K562 (cell line): ENCODE data around the gene MAP3K6. TPM values are rescaled to one million over a fixed set of nuclear protein-coding genes. Genes with fewer than 3 reads are reported as not detected.
A peak's percentile ranks its signal among the peaks of the same experiment; 100 is the strongest.

Source experiments
- ATAC-seq: fragments of 200-7000 bp; cut with Tn5 transposase; 3 replicates; pipeline ENCODE4 v1.9.1; 2020; ENCODE audit warnings: moderate library complexity
- BruUV-seq: library from RNA; stranded (reverse); fragments of 400-500 nt; replicated peaks from 2 replicates; lab custom pipeline; 2021; lab: Mats Ljungman, UMichigan
- CTCF ChIA-PET: fragments of 300-600 bp; formaldehyde crosslinking; extraction: SDS; loops from one replicate; lab custom pipeline; 2021; ENCODE audit warnings: low intra/inter-chr PET ratio; lab: Yijun Ruan, JAX
- POLR2A ChIA-PET: fragments of 300-600, 350-650 bp; sonication (Branson Sonifier 250); formaldehyde crosslinking; extraction: SDS; loops from one replicate; lab custom pipeline; 2021; ENCODE audit warnings: antibody characterized with exemption, inconsistent platforms; lab: Yijun Ruan, JAX
- DNase-seq, 4 experiments: peaks; one replicate each; pipeline versions ENCODE4 v3.0.0 to v3.0.0-alpha.2; 2011 to 2018; ENCODE audit warnings: low spot score in 3 of 4, mixed read lengths in 3 of 4; ENCODE audit errors: extremely low read depth in 1 of 4
- FAIRE-seq: peaks from 2 replicates; lab custom pipeline; 2011; peaks lifted over from hg19 to GRCh38; lab: Jason Lieb, UNC
- H2AFZ ChIP-seq: 2 replicates; pipeline ENCODE4 v1.6.0; 2011; ENCODE audit warnings: low read depth, low read length, control low read depth, inconsistent platforms
- H3K27ac ChIP-seq: fragments of 200-600 bp; 3 replicates; pipeline ENCODE4 v1.8.0; 2011; ENCODE audit warnings: low read depth, mild to moderate bottlenecking, control low read depth, inconsistent platforms, low read length, moderate library complexity, mixed read lengths; ENCODE audit errors: extremely low read depth
- H3K27me3 ChIP-seq, 2 experiments: fragments of 300-600 bp in 1 of 2; 2 replicates in 1 of 2; 3 replicates in 1 of 2; pipeline versions ENCODE4 v1.6.0 to v1.8.0; 2011; ENCODE audit warnings: inconsistent platforms in 2 of 2, low read length in 2 of 2, mild to moderate bottlenecking in 1 of 2, mixed read lengths in 1 of 2, moderate library complexity in 1 of 2; ENCODE audit not compliant: control insufficient read depth in 2 of 2, insufficient read depth in 2 of 2
- H3K36me3 ChIP-seq: fragments of 300-600 bp; 3 replicates; pipeline ENCODE4 v1.8.0; 2011; ENCODE audit warnings: mild to moderate bottlenecking, low read length, inconsistent platforms; ENCODE audit not compliant: control insufficient read depth, insufficient read depth
- H3K4me1 ChIP-seq, 2 experiments: fragments of 200-600 bp in 1 of 2; replicated peaks in 1 of 2; 2 replicates in 1 of 2; 3 replicates in 1 of 2; pipeline versions ENCODE4 v1.5.1 to v1.8.0; 2011; ENCODE audit warnings: inconsistent platforms in 2 of 2, low read length in 2 of 2, mild to moderate bottlenecking in 1 of 2, mixed read lengths in 1 of 2, moderate library complexity in 1 of 2; ENCODE audit not compliant: control insufficient read depth in 2 of 2, insufficient read depth in 2 of 2
- H3K4me2 ChIP-seq: 2 replicates; pipeline ENCODE4 v1.6.1; 2011; ENCODE audit warnings: low read length, control low read depth, inconsistent platforms, mixed read lengths; ENCODE audit not compliant: insufficient read depth
- H3K4me3 ChIP-seq: fragments of 200-600 bp; sonication (generic), shearing (Covaris generic); 2 replicates; pipeline ENCODE4 v1.5.1; 2016; ENCODE audit warnings: control low read depth, inconsistent platforms
- H3K79me2 ChIP-seq: fragments of 200-600 bp; 3 replicates; pipeline ENCODE4 v1.8.0; 2011; ENCODE audit warnings: low read length, inconsistent platforms; ENCODE audit not compliant: control insufficient read depth, insufficient read depth
- H3K9ac ChIP-seq, 2 experiments: 2 replicates each; pipeline versions ENCODE4 v1.6.0 to v1.6.1; 2011; ENCODE audit warnings: low read depth in 2 of 2, low read length in 2 of 2, control low read depth in 1 of 2, inconsistent platforms in 1 of 2, mild to moderate bottlenecking in 1 of 2, mixed read lengths in 1 of 2; ENCODE audit not compliant: insufficient read depth in 1 of 2
- H3K9me1 ChIP-seq: one replicate; pipeline ENCODE4 v1.6.0; 2011; ENCODE audit warnings: inconsistent platforms, mild to moderate bottlenecking, low read length, moderate library complexity; ENCODE audit not compliant: control insufficient read depth, insufficient read depth
- H3K9me3 ChIP-seq: replicated peaks from 2 replicates; pipeline ENCODE4 v1.5.1; 2011; ENCODE audit warnings: low read depth, low read length, inconsistent platforms; ENCODE audit not compliant: control insufficient read depth, insufficient read depth
- H4K20me1 ChIP-seq: replicated peaks from 2 replicates; pipeline ENCODE4 v1.6.1; 2011; ENCODE audit warnings: low read length, inconsistent platforms, mixed read lengths; ENCODE audit not compliant: control insufficient read depth, insufficient read depth
- ARID2 ChIP-seq: fragments of 450-650 bp; IDR thresholded peaks from 2 replicates; pipeline ENCODE4 v1.6.1; 2017; ENCODE audit warnings: antibody characterized with exemption, mild to moderate bottlenecking
- CC2D1A ChIP-seq: fragments of 450-650 bp; IDR thresholded peaks from 2 replicates; pipeline ENCODE4 v1.6.1; 2017; ENCODE audit warnings: mild to moderate bottlenecking
- CCNT2 ChIP-seq: IDR thresholded peaks from 2 replicates; pipeline ENCODE4 v1.6.1; 2011; ENCODE audit warnings: borderline replicate concordance, low read depth, mild to moderate bottlenecking, moderate library complexity, mixed read lengths, low read length; ENCODE audit not compliant: insufficient read length; ENCODE audit errors: extremely low read depth
- DIDO1 ChIP-seq: fragments of 450-650 bp; IDR thresholded peaks from 2 replicates; pipeline ENCODE4 v1.6.1; 2016; ENCODE audit warnings: low read depth, missing biosample characterization, missing genetic modification characterization
- DPF2 ChIP-seq: fragments of 450-650 bp; IDR thresholded peaks from 2 replicates; pipeline ENCODE4 v1.6.1; 2016
- PCBP2 ChIP-seq: fragments of 200-400 bp; formaldehyde crosslinking; IDR thresholded peaks from 2 replicates; pipeline ENCODE4 v1.6.1; 2018; ENCODE audit warnings: low read length, low read depth, mild to moderate bottlenecking, moderate library complexity; ENCODE audit not compliant: poor library complexity, severe bottlenecking
- PPARD ChIP-seq: fragments of 250-450 bp; sonication (Bioruptor Pico); IDR thresholded peaks from 2 replicates; pipeline ENCODE4 v1.8.0; 2022; ENCODE audit warnings: inconsistent platforms, mild to moderate bottlenecking, moderate library complexity
- PRPF4 ChIP-seq: fragments of 200-400 bp; formaldehyde crosslinking; IDR thresholded peaks from one replicate; pipeline ENCODE4 v1.6.1; 2017; ENCODE audit warnings: low read length, low read depth, mild to moderate bottlenecking; ENCODE audit not compliant: insufficient read depth, poor library complexity, severe bottlenecking
- RB1 ChIP-seq: fragments of 450-650 bp; IDR thresholded peaks from 2 replicates; pipeline ENCODE4 v1.6.1; 2017; ENCODE audit warnings: low read depth, mild to moderate bottlenecking
- TSHZ1 ChIP-seq: fragments of 250-450 bp; sonication (Bioruptor Pico); IDR thresholded peaks from 2 replicates; pipeline ENCODE4 v1.4.0; 2020; ENCODE audit warnings: mild to moderate bottlenecking, moderate library complexity
- WGBS: fragments of 100-300 bp; shearing (Covaris generic); methylation state at CpG from one replicate; pipeline ENCODE4 v1.1.6; 2016; ENCODE audit warnings: low coverage, mixed read lengths; ENCODE audit not compliant: insufficient coverage; ENCODE audit errors: missing lambda C conversion rate; 5-methylcytosine and 5-hydroxymethylcytosine counted together
- in situ Hi-C: fragments of 300-500 bp; cut with MboI; formaldehyde crosslinking; loops from 4 replicates; pipeline ENCODE4 v1.15.0; 2018; ENCODE audit warnings: inconsistent platforms, mixed read lengths
- intact Hi-C: fragments of 100-400 bp; cut with micrococcal nuclease; formaldehyde crosslinking; loops from 2 replicates; pipeline ENCODE4 v1.14.2; 2022
- polyA plus RNA-seq, 8 experiments: library from polyadenylated mRNA; depleted of rRNA in 4 of 8; stranded (reverse) in 5 of 8; unstranded in 3 of 8; fragments of >200 nt; fragmentation: Nextera tagmentation in 2 of 8; fragmentation: Illumina TruSeq in 1 of 8; extraction: Ambion mirVana in 2 of 8; extraction: Trizol in 1 of 8; gene quantifications; 2 replicates each; pipeline versions ENCODE4 v1.2.1 to v1.2.3, GENCODE V29; 2011 to 2014; ENCODE audit warnings: inconsistent platforms in 1 of 8, missing spikeins in 1 of 8
- total RNA-seq, 7 experiments: library from RNA; depleted of rRNA in 6 of 7; stranded (reverse); fragments of >200 nt in 6 of 7; fragmentation: Illumina TruSeq in 2 of 7; extraction: Trizol in 2 of 7; gene quantifications; 2 replicates each; pipeline versions ENCODE4 v1.2.1 to v1.2.3, GENCODE V29; 2011 to 2021; ENCODE audit warnings: low replicate concordance in 1 of 7
- TF ChIP-seq, protein P1 (sequence below): sonication (generic); formaldehyde crosslinking; IDR thresholded peaks from 2 replicates; pipeline ENCODE4 v1.8.1; 2023; ENCODE audit warnings: mild to moderate bottlenecking, missing genetic modification reagents
- TF ChIP-seq, protein P2 (sequence below), 3 experiments: IDR thresholded peaks in 2 of 3; conservative IDR thresholded peaks in 1 of 3; 2 replicates each; pipeline ENCODE4 v1.5.1; 2011 to 2012; ENCODE audit warnings: low read length in 3 of 3, mild to moderate bottlenecking in 3 of 3, control low read depth in 2 of 3, improper control_type of control experiment in 1 of 3, inconsistent platforms in 1 of 3, low read depth in 1 of 3, mixed read lengths in 1 of 3, moderate library complexity in 1 of 3; ENCODE audit not compliant: insufficient read depth in 2 of 3

MAP3K6 gene
- total and polyA plus RNA-seq, 9 of the 15 experiments (the other 6 are each of a cell fraction or from before 2014, with no cell fraction given): 0.99 to 21.9 (median 7.0) TPM

- in situ Hi-C loops: no loop called here
- H2AFZ ChIP-seq: peak overlapping the region; percentile 77
- TF ChIP-seq PRPF4: no peak
- no peak for TF ChIP-seq PPARD
- no peak for TF ChIP-seq TSHZ1 (CRISPR knock-in tag)
- TF ChIP-seq CC2D1A: 0 out of 2 replicates have a peak, but pooled peaks have one; percentile 10
- no peak for TF ChIP-seq PCBP2
- TF ChIP-seq CCNT2: no peak
- peak; percentile 32; the same call in 1 of the 2 replicates for TF ChIP-seq ARID2
- TF ChIP-seq, protein P1, sequence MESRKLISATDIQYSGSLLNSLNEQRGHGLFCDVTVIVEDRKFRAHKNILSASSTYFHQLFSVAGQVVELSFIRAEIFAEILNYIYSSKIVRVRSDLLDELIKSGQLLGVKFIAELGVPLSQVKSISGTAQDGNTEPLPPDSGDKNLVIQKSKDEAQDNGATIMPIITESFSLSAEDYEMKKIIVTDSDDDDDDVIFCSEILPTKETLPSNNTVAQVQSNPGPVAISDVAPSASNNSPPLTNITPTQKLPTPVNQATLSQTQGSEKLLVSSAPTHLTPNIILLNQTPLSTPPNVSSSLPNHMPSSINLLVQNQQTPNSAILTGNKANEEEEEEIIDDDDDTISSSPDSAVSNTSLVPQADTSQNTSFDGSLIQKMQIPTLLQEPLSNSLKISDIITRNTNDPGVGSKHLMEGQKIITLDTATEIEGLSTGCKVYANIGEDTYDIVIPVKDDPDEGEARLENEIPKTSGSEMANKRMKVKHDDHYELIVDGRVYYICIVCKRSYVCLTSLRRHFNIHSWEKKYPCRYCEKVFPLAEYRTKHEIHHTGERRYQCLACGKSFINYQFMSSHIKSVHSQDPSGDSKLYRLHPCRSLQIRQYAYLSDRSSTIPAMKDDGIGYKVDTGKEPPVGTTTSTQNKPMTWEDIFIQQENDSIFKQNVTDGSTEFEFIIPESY (CRISPR knock-in tag): 0 out of 2 replicates have a peak, but pooled peaks have one; percentile 53
- TF ChIP-seq, protein P2, sequence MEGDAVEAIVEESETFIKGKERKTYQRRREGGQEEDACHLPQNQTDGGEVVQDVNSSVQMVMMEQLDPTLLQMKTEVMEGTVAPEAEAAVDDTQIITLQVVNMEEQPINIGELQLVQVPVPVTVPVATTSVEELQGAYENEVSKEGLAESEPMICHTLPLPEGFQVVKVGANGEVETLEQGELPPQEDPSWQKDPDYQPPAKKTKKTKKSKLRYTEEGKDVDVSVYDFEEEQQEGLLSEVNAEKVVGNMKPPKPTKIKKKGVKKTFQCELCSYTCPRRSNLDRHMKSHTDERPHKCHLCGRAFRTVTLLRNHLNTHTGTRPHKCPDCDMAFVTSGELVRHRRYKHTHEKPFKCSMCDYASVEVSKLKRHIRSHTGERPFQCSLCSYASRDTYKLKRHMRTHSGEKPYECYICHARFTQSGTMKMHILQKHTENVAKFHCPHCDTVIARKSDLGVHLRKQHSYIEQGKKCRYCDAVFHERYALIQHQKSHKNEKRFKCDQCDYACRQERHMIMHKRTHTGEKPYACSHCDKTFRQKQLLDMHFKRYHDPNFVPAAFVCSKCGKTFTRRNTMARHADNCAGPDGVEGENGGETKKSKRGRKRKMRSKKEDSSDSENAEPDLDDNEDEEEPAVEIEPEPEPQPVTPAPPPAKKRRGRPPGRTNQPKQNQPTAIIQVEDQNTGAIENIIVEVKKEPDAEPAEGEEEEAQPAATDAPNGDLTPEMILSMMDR (IDR thresholded peaks at IDR 0.05 in 2 of 3, conservative IDR thresholded peaks at IDR 0.05 in 1 of 3; ENCODE audit: insufficient read depth in 2 of 3, low read depth in 1 of 3, low read length in 3 of 3): peak in 2 of 3 experiments; percentile 42 to 71; a peak in 4 of 6 replicates
- peak; percentile 50 for TF ChIP-seq DPF2
- no peak for TF ChIP-seq DIDO1 (tag)
- TF ChIP-seq RB1: no peak
Observed at GRCh38 chr1:27372022-27372807, 5.5 kb upstream of the MAP3K6 start.

More at GRCh38 chr1:27372022-27372807, 5.5 kb upstream of the MAP3K6 start:
- DNase-seq (peak; percentile 55 to 82 (median 68)), ATAC-seq (peak; percentile 88), FAIRE-seq (peak; percentile 81)
- BruUV-seq: no TSS peak
- Histone ChIP-seq H3K4me2 (peak overlapping the region; percentile 17; the same call in 1 of the 2 replicates), H3K36me3 (no peaks in the 10 kb centered on the region), H3K4me1 (peaks cover 9 to 21% of the 10 kb centered on the region in 2 experiments; a peak in 4 of 5 replicates), H3K9ac (peak overlapping the region in 1 of 2 experiments; percentile 86; a peak in 2 of 4 replicates), H3K9me1 (no peaks in the 10 kb centered on the region), H4K20me1 (no peaks in the 10 kb centered on the region), H3K27ac (no peak overlapping the region), H3K79me2 (no peaks in the 10 kb centered on the region), H3K9me3 (no peaks in the 10 kb centered on the region), H3K4me3 (no peak overlapping the region), H3K27me3 (no peaks in the 10 kb centered on the region)
- ChIA-PET CTCF (interaction anchor here (0.6 to 1.5 kb wide), 4 partner anchors 39 to 112 kb away, joined by 3 to 7 read pairs (median 4); no protein-coding TSS in a partner anchor), POLR2A (interaction anchor here (0.6 to 0.8 kb wide), 2 partner anchors 11 to 332 kb away, joined by 3 to 4 read pairs; partner anchors contain the start of gene CD164L2)
- WGBS: 37% methylated on average over 19 of the region's 19 CpGs
- intact Hi-C loops: loop anchor here (1.0 to 5.0 kb wide), 2 partner anchors 40 to 70 kb away; no protein-coding TSS in a partner anchor
